Measurements from ENCODE around the gene TRABD.
"Not testable (repeated sequence)": the region's sequence is repeated elsewhere in the genome, so short reads cannot be mapped to it uniquely, and the experiment has no call there.

The TRABD gene, protein sequence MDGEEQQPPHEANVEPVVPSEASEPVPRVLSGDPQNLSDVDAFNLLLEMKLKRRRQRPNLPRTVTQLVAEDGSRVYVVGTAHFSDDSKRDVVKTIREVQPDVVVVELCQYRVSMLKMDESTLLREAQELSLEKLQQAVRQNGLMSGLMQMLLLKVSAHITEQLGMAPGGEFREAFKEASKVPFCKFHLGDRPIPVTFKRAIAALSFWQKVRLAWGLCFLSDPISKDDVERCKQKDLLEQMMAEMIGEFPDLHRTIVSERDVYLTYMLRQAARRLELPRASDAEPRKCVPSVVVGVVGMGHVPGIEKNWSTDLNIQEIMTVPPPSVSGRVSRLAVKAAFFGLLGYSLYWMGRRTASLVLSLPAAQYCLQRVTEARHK

GRCh38 chr22:50185375-50186087, at the start of gene TRABD:
TSS of gene TRABD (plus strand) at chr22:50185913. CDS start at chr22:50193061, 7,148 bp downstream.
- Histone ChIP-seq H3K9me3 (ENCODE audit: control insufficient read depth in 2 of 2, low read length in 2 of 2) (no peaks in the 10 kb centered on the region), H3K27me3 (ENCODE audit: control insufficient read depth in 2 of 2, insufficient read depth in 2 of 2, low read length in 2 of 2) (no peaks in the 10 kb centered on the region), H3K4me1 (ENCODE audit: control insufficient read depth in 2 of 2, insufficient read depth in 2 of 2, low read length in 2 of 2) (peaks cover 31 to 47% of the 10 kb centered on the region in 2 donors), H3K4me3 (ENCODE audit: low read length in 2 of 2) (peak within 1 kb of the TSS; percentile 62 to 80), H3K9ac (ENCODE audit: low read depth in 1 of 2, low read length in 2 of 2) (peak within 1 kb of the TSS; percentile 72 to 75), H3K36me3 (ENCODE audit: control insufficient read depth in 2 of 2, insufficient read depth in 2 of 2, low read length in 2 of 2) (no peaks in the 10 kb centered on the region), H3K27ac (ENCODE audit: low read depth in 2 of 2, low read length in 2 of 2) (peak within 1 kb of the TSS; percentile 52 to 68)

GRCh38 chr22:50136581-50137015, 49.1 kb upstream of the TRABD start:
- Histone ChIP-seq H3K4me3 (ENCODE audit: low read length in 2 of 2) (no peak overlapping the region), H3K4me1 (ENCODE audit: control insufficient read depth in 2 of 2, insufficient read depth in 2 of 2, low read length in 2 of 2) (peaks cover 0 to 2% of the 10 kb centered on the region in 2 donors), H3K9me3 (ENCODE audit: control insufficient read depth in 2 of 2, low read length in 2 of 2) (no peaks in the 10 kb centered on the region), H3K27me3 (ENCODE audit: control insufficient read depth in 2 of 2, insufficient read depth in 2 of 2, low read length in 2 of 2) (peaks cover 4 to 5% of the 10 kb centered on the region in 2 donors), H3K9ac (ENCODE audit: low read depth in 1 of 2, low read length in 2 of 2) (no peak overlapping the region), H3K27ac (ENCODE audit: low read depth in 2 of 2, low read length in 2 of 2) (no peak overlapping the region), H3K36me3 (ENCODE audit: control insufficient read depth in 2 of 2, insufficient read depth in 2 of 2, low read length in 2 of 2) (no peaks in the 10 kb centered on the region)

DNA sequence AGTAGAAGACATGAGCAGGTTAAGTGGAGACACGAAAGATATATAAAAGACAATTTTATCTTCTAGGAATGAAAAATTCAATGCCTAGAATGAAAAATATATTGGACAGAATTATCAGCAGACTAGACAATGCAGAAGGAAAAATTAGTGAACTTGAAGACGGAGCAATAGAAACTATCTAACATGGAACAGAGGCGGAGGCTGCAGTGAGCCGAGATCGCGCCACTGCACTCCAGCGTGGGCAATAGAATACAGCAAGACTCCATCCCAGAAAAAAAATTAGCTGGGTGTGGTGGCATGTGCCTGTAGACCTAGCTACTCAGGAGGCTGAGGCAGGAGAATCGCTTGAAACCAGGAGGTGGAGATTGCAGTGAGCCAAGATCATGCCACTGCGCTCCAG, 48.4 kb upstream of the TRABD start:
- not testable (repeated sequence) for H3K4me3 ChIP-seq (ENCODE audit: low read length in 2 of 2); H3K27ac ChIP-seq (ENCODE audit: low read depth in 2 of 2, low read length in 2 of 2); H3K9ac ChIP-seq (ENCODE audit: low read depth in 1 of 2, low read length in 2 of 2)

DNA sequence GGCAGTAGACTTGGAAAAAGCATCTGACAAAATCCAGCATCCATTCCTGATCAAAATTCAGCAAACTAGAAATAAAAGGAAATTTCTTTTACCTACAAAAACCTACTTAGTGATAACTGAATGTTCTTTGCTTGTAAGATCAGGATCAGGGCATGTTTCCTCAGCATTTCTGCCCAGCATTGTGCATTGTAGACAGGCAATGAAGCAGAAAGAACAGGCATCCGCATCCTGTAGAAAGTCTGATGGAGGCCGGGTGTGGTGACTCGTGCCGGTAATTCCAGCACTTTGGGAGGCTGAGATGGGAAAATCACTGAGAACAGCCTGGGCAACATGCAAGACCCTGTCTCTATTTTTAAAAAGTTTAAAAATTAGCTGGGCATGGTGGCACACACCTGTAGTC, 47.7 kb upstream of the TRABD start:
- Histone ChIP-seq H3K9me3 (ENCODE audit: control insufficient read depth in 2 of 2, low read length in 2 of 2) (no peaks in the 10 kb centered on the region), H3K9ac (ENCODE audit: low read depth in 1 of 2, low read length in 2 of 2) (no peak overlapping the region), H3K27ac (ENCODE audit: low read depth in 2 of 2, low read length in 2 of 2) (no peak overlapping the region), H3K4me1 (ENCODE audit: control insufficient read depth in 2 of 2, insufficient read depth in 2 of 2, low read length in 2 of 2) (peaks cover 0 to 2% of the 10 kb centered on the region in 2 donors), H3K27me3 (ENCODE audit: control insufficient read depth in 2 of 2, insufficient read depth in 2 of 2, low read length in 2 of 2) (peaks cover 9% of the 10 kb centered on the region in 2 donors), H3K4me3 (ENCODE audit: low read length in 2 of 2) (no peak overlapping the region), H3K36me3 (ENCODE audit: control insufficient read depth in 2 of 2, insufficient read depth in 2 of 2, low read length in 2 of 2) (no peaks in the 10 kb centered on the region)

More for the DNA sequence above, 48.4 kb upstream of the TRABD start:
- H3K9me3 ChIP-seq (ENCODE audit: control insufficient read depth in 2 of 2, low read length in 2 of 2); H3K4me1 ChIP-seq (ENCODE audit: control insufficient read depth in 2 of 2, insufficient read depth in 2 of 2, low read length in 2 of 2); H3K36me3 ChIP-seq (ENCODE audit: control insufficient read depth in 2 of 2, insufficient read depth in 2 of 2, low read length in 2 of 2); H3K27me3 ChIP-seq (ENCODE audit: control insufficient read depth in 2 of 2, insufficient read depth in 2 of 2, low read length in 2 of 2): not testable (repeated sequence)

DNA sequence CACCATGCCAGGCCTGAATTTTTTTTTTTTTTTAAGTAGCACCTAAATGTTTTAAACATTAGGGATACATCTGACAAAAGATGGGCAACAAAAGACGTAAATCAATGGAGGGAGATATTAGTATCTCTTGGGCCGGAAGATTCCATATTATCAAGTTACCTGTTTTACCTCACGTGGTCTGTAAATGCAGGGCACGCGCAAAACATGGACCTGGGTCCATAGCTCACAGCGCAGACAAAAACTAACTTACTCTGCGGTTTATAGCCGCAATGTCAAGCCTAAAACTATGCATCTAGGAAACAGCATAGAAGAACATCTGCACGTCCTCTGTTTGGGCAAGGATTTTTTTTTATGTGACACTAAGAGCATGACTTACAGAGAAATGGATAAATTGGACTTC, 46.7 kb upstream of the TRABD start:
- Histone ChIP-seq H3K9me3 (ENCODE audit: control insufficient read depth in 2 of 2, low read length in 2 of 2) (no peaks in the 10 kb centered on the region), H3K4me3 (ENCODE audit: low read length in 2 of 2) (no peak overlapping the region), H3K36me3 (ENCODE audit: control insufficient read depth in 2 of 2, insufficient read depth in 2 of 2, low read length in 2 of 2) (no peaks in the 10 kb centered on the region), H3K27ac (ENCODE audit: low read depth in 2 of 2, low read length in 2 of 2) (no peak overlapping the region), H3K4me1 (ENCODE audit: control insufficient read depth in 2 of 2, insufficient read depth in 2 of 2, low read length in 2 of 2) (peaks cover 0 to 2% of the 10 kb centered on the region in 2 donors), H3K27me3 (ENCODE audit: control insufficient read depth in 2 of 2, insufficient read depth in 2 of 2, low read length in 2 of 2) (peaks cover 9 to 14% of the 10 kb centered on the region in 2 donors), H3K9ac (ENCODE audit: low read depth in 1 of 2, low read length in 2 of 2) (no peak overlapping the region)

- Histone ChIP-seq H3K27ac (ENCODE audit: low read depth in 2 of 2, low read length in 2 of 2) (no peak overlapping the region), H3K27me3 (ENCODE audit: control insufficient read depth in 2 of 2, insufficient read depth in 2 of 2, low read length in 2 of 2) (peaks cover 11% of the 10 kb centered on the region in 2 donors), H3K4me1 (ENCODE audit: control insufficient read depth in 2 of 2, insufficient read depth in 2 of 2, low read length in 2 of 2) (peaks cover 0 to 2% of the 10 kb centered on the region in 2 donors), H3K36me3 (ENCODE audit: control insufficient read depth in 2 of 2, insufficient read depth in 2 of 2, low read length in 2 of 2) (no peaks in the 10 kb centered on the region), H3K9me3 (ENCODE audit: control insufficient read depth in 2 of 2, low read length in 2 of 2) (no peaks in the 10 kb centered on the region), H3K4me3 (ENCODE audit: low read length in 2 of 2) (no peak overlapping the region), H3K9ac (ENCODE audit: low read depth in 1 of 2, low read length in 2 of 2) (no peak overlapping the region)
Observed at GRCh38 chr22:50139843-50140415, 45.8 kb upstream of the TRABD start.

DNA sequence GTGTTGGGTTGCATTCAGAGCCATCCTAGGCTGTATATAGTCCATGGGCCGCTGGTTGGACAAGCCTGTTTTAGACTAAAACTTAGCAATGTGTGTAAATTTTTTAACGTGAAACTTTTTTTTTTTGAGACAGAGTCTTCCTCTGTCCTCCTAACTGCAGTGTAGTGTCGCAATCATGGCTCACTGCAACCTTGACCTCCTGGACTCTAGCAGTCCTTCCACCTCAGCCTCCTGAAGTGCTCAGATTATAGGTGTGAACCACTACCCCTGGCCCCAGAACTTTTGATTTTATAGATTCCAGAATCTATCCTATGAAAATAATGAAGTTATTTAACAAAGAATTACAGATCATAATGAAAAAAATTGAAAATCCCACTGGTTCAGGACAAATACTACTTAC, 45.1 kb upstream of the TRABD start:
- Histone ChIP-seq H3K27ac (ENCODE audit: low read depth in 2 of 2, low read length in 2 of 2) (no peak overlapping the region), H3K27me3 (ENCODE audit: control insufficient read depth in 2 of 2, insufficient read depth in 2 of 2, low read length in 2 of 2) (peaks cover 11 to 13% of the 10 kb centered on the region in 2 donors), H3K36me3 (ENCODE audit: control insufficient read depth in 2 of 2, insufficient read depth in 2 of 2, low read length in 2 of 2) (no peaks in the 10 kb centered on the region), H3K9ac (ENCODE audit: low read depth in 1 of 2, low read length in 2 of 2) (no peak overlapping the region), H3K4me1 (ENCODE audit: control insufficient read depth in 2 of 2, insufficient read depth in 2 of 2, low read length in 2 of 2) (peaks cover 0 to 2% of the 10 kb centered on the region in 2 donors), H3K9me3 (ENCODE audit: control insufficient read depth in 2 of 2, low read length in 2 of 2) (no peaks in the 10 kb centered on the region), H3K4me3 (ENCODE audit: low read length in 2 of 2) (no peak overlapping the region)

DNA sequence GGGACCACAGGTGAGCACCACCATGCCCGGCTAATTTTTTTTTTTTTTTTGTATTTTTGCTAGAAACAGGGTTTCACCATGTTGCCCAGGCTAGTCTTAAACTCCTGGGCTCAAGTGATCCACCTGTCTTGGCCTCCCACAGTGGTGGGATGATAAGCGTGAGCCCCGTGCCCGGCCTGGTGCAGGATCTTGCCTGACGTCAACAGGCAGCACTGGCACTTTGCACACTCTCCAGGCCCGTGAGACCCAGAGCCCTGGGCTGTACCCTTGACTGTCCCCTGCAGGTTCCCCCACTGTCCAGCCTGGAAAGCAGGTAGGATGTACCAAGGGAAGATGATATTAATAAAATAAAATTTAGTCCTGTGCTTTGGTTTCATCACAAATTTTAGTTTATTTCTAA, 44.3 kb upstream of the TRABD start:
- peaks cover 11 to 16% of the 10 kb centered on the region in 2 donors for H3K27me3 ChIP-seq (ENCODE audit: control insufficient read depth in 2 of 2, insufficient read depth in 2 of 2, low read length in 2 of 2)
- H3K4me3 ChIP-seq (ENCODE audit: low read length in 2 of 2), result no peak overlapping the region
- H3K27ac ChIP-seq (ENCODE audit: low read depth in 2 of 2, low read length in 2 of 2), result no peak overlapping the region
- H3K36me3 ChIP-seq (ENCODE audit: control insufficient read depth in 2 of 2, insufficient read depth in 2 of 2, low read length in 2 of 2), result no peaks in the 10 kb centered on the region
- no peaks in the 10 kb centered on the region for H3K9me3 ChIP-seq (ENCODE audit: control insufficient read depth in 2 of 2, low read length in 2 of 2)
- peaks cover 0 to 2% of the 10 kb centered on the region in 2 donors for H3K4me1 ChIP-seq (ENCODE audit: control insufficient read depth in 2 of 2, insufficient read depth in 2 of 2, low read length in 2 of 2)
- no peak overlapping the region for H3K9ac ChIP-seq (ENCODE audit: low read depth in 1 of 2, low read length in 2 of 2)

- H3K27me3 ChIP-seq (ENCODE audit: control insufficient read depth in 2 of 2, insufficient read depth in 2 of 2, low read length in 2 of 2), result peaks cover 11 to 16% of the 10 kb centered on the region in 2 donors
- peaks cover 0 to 2% of the 10 kb centered on the region in 2 donors for H3K4me1 ChIP-seq (ENCODE audit: control insufficient read depth in 2 of 2, insufficient read depth in 2 of 2, low read length in 2 of 2)
- H3K4me3 ChIP-seq (ENCODE audit: low read length in 2 of 2), result no peak overlapping the region
- no peaks in the 10 kb centered on the region for H3K9me3 ChIP-seq (ENCODE audit: control insufficient read depth in 2 of 2, low read length in 2 of 2)
- H3K27ac ChIP-seq (ENCODE audit: low read depth in 2 of 2, low read length in 2 of 2), result no peak overlapping the region
- H3K36me3 ChIP-seq (ENCODE audit: control insufficient read depth in 2 of 2, insufficient read depth in 2 of 2, low read length in 2 of 2), result no peaks in the 10 kb centered on the region
- no peak overlapping the region for H3K9ac ChIP-seq (ENCODE audit: low read depth in 1 of 2, low read length in 2 of 2)
Observed at GRCh38 chr22:50141891-50142363, 43.8 kb upstream of the TRABD start.

DNA sequence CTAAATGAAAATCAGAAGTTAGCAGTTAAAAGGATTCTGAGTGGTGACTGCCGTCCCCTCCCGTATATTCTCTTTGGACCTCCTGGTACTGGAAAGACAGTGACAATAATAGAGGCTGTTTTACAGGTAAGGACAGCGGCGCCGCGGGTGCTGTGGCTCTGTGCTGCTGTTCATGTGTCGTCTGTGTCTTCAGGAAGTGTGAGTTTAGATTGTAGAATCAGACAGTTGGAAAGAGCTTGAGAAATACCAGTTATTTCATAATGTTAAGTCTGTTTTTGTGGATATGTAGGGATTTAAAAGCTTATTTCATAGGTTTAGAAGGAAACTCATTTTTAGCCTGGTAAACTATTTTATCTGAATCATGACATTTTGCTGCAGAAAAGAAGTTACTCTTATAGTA, 42.6 kb upstream of the TRABD start:
- Histone ChIP-seq H3K4me3 (ENCODE audit: low read length in 2 of 2) (no peak overlapping the region), H3K9ac (ENCODE audit: low read depth in 1 of 2, low read length in 2 of 2) (no peak overlapping the region), H3K9me3 (ENCODE audit: control insufficient read depth in 2 of 2, low read length in 2 of 2) (no peaks in the 10 kb centered on the region), H3K27me3 (ENCODE audit: control insufficient read depth in 2 of 2, insufficient read depth in 2 of 2, low read length in 2 of 2) (peaks cover 11 to 16% of the 10 kb centered on the region in 2 donors), H3K4me1 (ENCODE audit: control insufficient read depth in 2 of 2, insufficient read depth in 2 of 2, low read length in 2 of 2) (peaks cover 0 to 2% of the 10 kb centered on the region in 2 donors), H3K36me3 (ENCODE audit: control insufficient read depth in 2 of 2, insufficient read depth in 2 of 2, low read length in 2 of 2) (no peaks in the 10 kb centered on the region), H3K27ac (ENCODE audit: low read depth in 2 of 2, low read length in 2 of 2) (no peak overlapping the region)

Data from mucosa of rectum (tissue), 2 donors.